IMR-90 (cell line): ENCODE results near the gene TGFA. TPM values are rescaled to one million over a fixed set of nuclear protein-coding genes. Genes with fewer than 3 reads are reported as not detected.

Experiments
- ATAC-seq: fragments of 200-7000 bp; cut with Tn5 transposase; 2 replicates; pipeline ENCODE4 v1.9.1; 2020; ENCODE audit warnings: low read depth, mild to moderate bottlenecking, moderate library complexity
- BruUV-seq: library from RNA; stranded (reverse); fragments of 400-500 nt; replicated peaks from 2 replicates; lab custom pipeline; 2021; lab: Mats Ljungman, UMichigan
- CTCF ChIA-PET: fragments of 300-600 bp; formaldehyde crosslinking; extraction: SDS; loops from one replicate; lab custom pipeline; 2021; ENCODE audit warnings: antibody characterized with exemption; lab: Yijun Ruan, JAX
- POLR2A ChIA-PET: fragments of 300-600 bp; sonication (Branson Sonifier 250); formaldehyde crosslinking; loops from one replicate; lab custom pipeline; 2022; ENCODE audit warnings: antibody characterized with exemption; ENCODE audit not compliant: unreplicated experiment; lab: Charles Lee
- DNase-seq: peaks from one replicate; pipeline ENCODE4 v3.0.0; 2013
- H2AFZ ChIP-seq: replicated peaks from 2 replicates; pipeline ENCODE3; 2013; ENCODE audit warnings: low read length, mild to moderate bottlenecking; ENCODE audit not compliant: poor library complexity
- H2AK5ac ChIP-seq: 2 replicates; pipeline ENCODE4 v1.6.1; 2013; ENCODE audit warnings: low read depth, low read length, inconsistent platforms
- H2AK9ac ChIP-seq: replicated peaks from 2 replicates; pipeline ENCODE3; 2013; ENCODE audit warnings: mild to moderate bottlenecking, low read depth, low read length, moderate library complexity; ENCODE audit not compliant: poor library complexity
- H2BK120ac ChIP-seq: 2 replicates; pipeline ENCODE4 v1.6.1; 2013; ENCODE audit warnings: low read depth, low read length, inconsistent platforms
- H2BK15ac ChIP-seq: 3 replicates; pipeline ENCODE4 v1.6.1; 2013; ENCODE audit warnings: low read depth, low read length, inconsistent platforms
- H2BK20ac ChIP-seq: 2 replicates; pipeline ENCODE4 v1.6.1; 2013; ENCODE audit warnings: low read depth, mild to moderate bottlenecking, inconsistent platforms, low read length, moderate library complexity
- H2BK5ac ChIP-seq: 2 replicates; pipeline ENCODE4 v1.6.1; 2013; ENCODE audit warnings: mild to moderate bottlenecking, low read depth, low read length, inconsistent platforms; ENCODE audit not compliant: poor library complexity, severe bottlenecking
- H3K14ac ChIP-seq: replicated peaks from 2 replicates; pipeline ENCODE4 v1.6.1; 2013; ENCODE audit warnings: low read depth, low read length, inconsistent platforms
- H3K18ac ChIP-seq: 2 replicates; pipeline ENCODE4 v1.6.1; 2013; ENCODE audit warnings: low read depth, low read length, control low read depth
- H3K23ac ChIP-seq: 2 replicates; pipeline ENCODE4 v1.6.1; 2013; ENCODE audit warnings: low read depth, low read length, inconsistent platforms
- H3K27ac ChIP-seq: 2 replicates; pipeline ENCODE4 v1.5.1; 2013; ENCODE audit warnings: mild to moderate bottlenecking, control low read depth, low read length; ENCODE audit not compliant: insufficient read depth
- H3K27me3 ChIP-seq: 2 replicates; pipeline ENCODE4 v1.6.1; 2013; ENCODE audit warnings: low read length; ENCODE audit not compliant: control insufficient read depth, insufficient read depth
- H3K36me3 ChIP-seq: 2 replicates; pipeline ENCODE4 v1.6.1; 2013; ENCODE audit warnings: low read length, mixed read lengths; ENCODE audit not compliant: control insufficient read depth, insufficient read depth
- H3K4ac ChIP-seq: 2 replicates; pipeline ENCODE4 v1.6.1; 2013; ENCODE audit warnings: low read depth, low read length, inconsistent platforms
- H3K4me1 ChIP-seq: 2 replicates; pipeline ENCODE4 v1.6.1; 2013; ENCODE audit warnings: low read length, mixed read lengths; ENCODE audit not compliant: control insufficient read depth, insufficient read depth
- H3K4me2 ChIP-seq: 2 replicates; pipeline ENCODE4 v1.6.1; 2013; ENCODE audit warnings: low read depth, mild to moderate bottlenecking, control low read depth, low read length, moderate library complexity
- H3K4me3 ChIP-seq: 2 replicates; pipeline ENCODE4 v1.5.1; 2013; ENCODE audit warnings: low read depth, mild to moderate bottlenecking, control low read depth, low read length, moderate library complexity; ENCODE audit not compliant: insufficient read depth
- H3K56ac ChIP-seq: 2 replicates; pipeline ENCODE4 v1.6.1; 2013; ENCODE audit warnings: low read length, inconsistent platforms; ENCODE audit not compliant: insufficient read depth; ENCODE audit errors: extremely low read depth
- H3K79me1 ChIP-seq, 2 experiments: 2 replicates each; pipeline ENCODE4 v1.6.1; 2013; ENCODE audit warnings: low read length in 2 of 2, inconsistent platforms in 1 of 2, low read depth in 1 of 2
- H3K9ac ChIP-seq: 2 replicates; pipeline ENCODE4 v1.6.1; 2013; ENCODE audit warnings: low read depth, low read length, control low read depth
- H3K9me1 ChIP-seq: 2 replicates; pipeline ENCODE4 v1.6.1; 2013; ENCODE audit warnings: low read length, inconsistent platforms; ENCODE audit not compliant: insufficient read depth
- H3K9me3 ChIP-seq: 2 replicates; pipeline ENCODE4 v1.6.1; 2013; ENCODE audit warnings: low read length; ENCODE audit not compliant: control insufficient read depth, insufficient read depth
- H4K20me1 ChIP-seq: 2 replicates; pipeline ENCODE4 v1.6.1; 2013; ENCODE audit warnings: low read length, inconsistent platforms; ENCODE audit not compliant: insufficient read depth
- H4K5ac ChIP-seq: 2 replicates; pipeline ENCODE4 v1.6.1; 2013; ENCODE audit warnings: mild to moderate bottlenecking, low read depth, low read length, control low read depth
- H4K8ac ChIP-seq, 2 experiments: 2 replicates each; pipeline ENCODE4 v1.6.1; 2013; ENCODE audit warnings: low read depth in 2 of 2, low read length in 2 of 2, control low read depth in 1 of 2, inconsistent platforms in 1 of 2
- H4K91ac ChIP-seq: 2 replicates; pipeline ENCODE4 v1.6.1; 2013; ENCODE audit warnings: low read depth, low read length, inconsistent platforms; ENCODE audit not compliant: insufficient read depth
- BHLHE40 ChIP-seq: fragments of 150-350 bp; IDR thresholded peaks from 2 replicates; pipeline ENCODE4 v1.6.1; 2016; ENCODE audit warnings: mild to moderate bottlenecking, low read depth, low read length
- CEBPB ChIP-seq: IDR thresholded peaks from 2 replicates; pipeline ENCODE4 v1.6.1; 2012; ENCODE audit warnings: low read depth, low read length, improper control_type of control experiment
- CHD1 ChIP-seq: IDR thresholded peaks from 2 replicates; pipeline ENCODE4 v1.6.1; 2012; ENCODE audit warnings: low read depth, low read length, improper control_type of control experiment
- CTCF ChIP-seq: conservative IDR thresholded peaks from 2 replicates; pipeline ENCODE4 v1.5.1; 2012; ENCODE audit warnings: mild to moderate bottlenecking, low read depth, low read length, improper control_type of control experiment
- FOS ChIP-seq: fragments of 150-350 bp; IDR thresholded peaks from 2 replicates; pipeline ENCODE4 v1.6.1; 2016; ENCODE audit warnings: low read depth, low read length
- MAFK ChIP-seq: IDR thresholded peaks from 2 replicates; pipeline ENCODE4 v1.6.1; 2012; ENCODE audit warnings: low read depth, low read length, improper control_type of control experiment
- MAZ ChIP-seq: IDR thresholded peaks from 2 replicates; pipeline ENCODE4 v1.6.1; 2012; ENCODE audit warnings: low read depth, mild to moderate bottlenecking, low read length, improper control_type of control experiment, moderate library complexity, borderline replicate concordance
- MXI1 ChIP-seq: IDR thresholded peaks from 2 replicates; pipeline ENCODE4 v1.6.1; 2012; ENCODE audit warnings: low read depth, mild to moderate bottlenecking, low read length, moderate library complexity, borderline replicate concordance
- NFE2L2 ChIP-seq: fragments of 150-350 bp; IDR thresholded peaks from 2 replicates; pipeline ENCODE4 v1.6.1; 2016; ENCODE audit warnings: low read depth, mild to moderate bottlenecking, low read length
- POLR2A ChIP-seq: IDR thresholded peaks from 2 replicates; pipeline ENCODE4 v1.6.1; 2012; ENCODE audit warnings: mild to moderate bottlenecking, low read depth, low read length
- RAD21 ChIP-seq: IDR thresholded peaks from 2 replicates; pipeline ENCODE4 v1.6.1; 2012; ENCODE audit warnings: low read length, improper control_type of control experiment
- RFX5 ChIP-seq: IDR thresholded peaks from 2 replicates; pipeline ENCODE4 v1.8.0; 2012; ENCODE audit warnings: low read depth, mild to moderate bottlenecking, low read length, moderate library complexity
- SMC3 ChIP-seq: fragments of 150-350 bp; IDR thresholded peaks from 2 replicates; pipeline ENCODE4 v1.6.1; 2016; ENCODE audit warnings: low read depth, mild to moderate bottlenecking, antibody characterized with exemption, low read length, moderate library complexity
- USF2 ChIP-seq: fragments of 150-350 bp; IDR thresholded peaks from 2 replicates; pipeline ENCODE4 v1.6.1; 2017; ENCODE audit warnings: mild to moderate bottlenecking, antibody characterized with exemption, low read length, low read depth
- WGBS, 2 experiments: methylation state at CpG; one replicate each; pipeline versions ENCODE4 v1.1.5 to v1.1.7; 2013; ENCODE audit warnings: missing lambda C conversion rate in 2 of 2; ENCODE audit not compliant: insufficient read length in 1 of 2; ENCODE audit errors: extremely low coverage in 2 of 2; 5-methylcytosine and 5-hydroxymethylcytosine counted together
- dilution Hi-C: fragments of 300-500 bp; cut with HindIII; formaldehyde crosslinking; loops from one replicate; pipeline ENCODE4 v1.14.3; 2018; ENCODE audit warnings: low sequenced_read_pairs; ENCODE audit not compliant: unreplicated experiment
- in situ Hi-C: fragments of 300-500 bp; cut with MboI; formaldehyde crosslinking; loops from 3 replicates; pipeline ENCODE4 v1.14.3; 2019; ENCODE audit warnings: low sequenced_read_pairs, inconsistent platforms, mixed read lengths
- intact Hi-C: fragments of 100-400 bp; cut with micrococcal nuclease; formaldehyde crosslinking; loops from 2 replicates; pipeline ENCODE4 v1.10.0; 2022
- polyA plus RNA-seq, 3 experiments: library from polyadenylated mRNA; depleted of rRNA; stranded (reverse); fragments of >200 nt; gene quantifications; 2 replicates each; pipeline ENCODE4 v1.2.3, GENCODE V29; 2012; ENCODE audit warnings: low replicate concordance in 1 of 3
- total RNA-seq: library from RNA; depleted of rRNA; stranded (reverse); fragments of >200 nt; gene quantifications from 2 replicates; pipeline ENCODE4 v1.2.3, GENCODE V29; 2012

Gene TGFA
- total and polyA plus RNA-seq, 2 of the 4 experiments (the other 2 are of a cell fraction), result not detected

GRCh38 chr2:70527447-70528080 lies 26.1 kb downstream of the TGFA start:
- Histone ChIP-seq H2BK15ac (no peak overlapping the region), H4K5ac (no peak overlapping the region), H3K9me3 (no peaks in the 10 kb centered on the region), H2BK20ac (no peak overlapping the region), H2AK5ac (no peak overlapping the region), H2BK5ac (no peak overlapping the region), H3K4ac (no peak overlapping the region), H2AFZ (no peak overlapping the region), H3K79me1 (no peaks in the 10 kb centered on the region), H4K8ac (no peak overlapping the region), H3K9ac (no peak overlapping the region), H3K14ac (no peak overlapping the region), H3K4me1 (no peaks in the 10 kb centered on the region), H3K9me1 (no peaks in the 10 kb centered on the region), H4K20me1 (no peaks in the 10 kb centered on the region), H3K27me3 (peaks cover 2% of the 10 kb centered on the region; the same call in 1 of the 2 replicates), H3K27ac (no peak overlapping the region), H3K36me3 (no peaks in the 10 kb centered on the region), H3K4me3 (no peak overlapping the region), H3K56ac (no peak overlapping the region), H3K4me2 (no peak overlapping the region), H3K23ac (no peak overlapping the region), H4K91ac (no peak overlapping the region), H2AK9ac (no peak overlapping the region), H2BK120ac (no peak overlapping the region), H3K18ac (no peak overlapping the region)
- no peak for DNase-seq
- no peak for ATAC-seq
- TF ChIP-seq MXI1, result no peak
- TF ChIP-seq CHD1, result no peak
- no peak for TF ChIP-seq NFE2L2
- no peak for TF ChIP-seq RFX5
- no peak for TF ChIP-seq MAZ
- TF ChIP-seq USF2, result no peak
- TF ChIP-seq FOS, result no peak
- TF ChIP-seq CTCF, result no peak
- TF ChIP-seq MAFK, result no peak
- TF ChIP-seq CEBPB, result no peak
- no peak for TF ChIP-seq SMC3
- no peak for TF ChIP-seq BHLHE40
- no peak for TF ChIP-seq RAD21
- TF ChIP-seq POLR2A, result no peak
- dilution Hi-C loops, result no loop called here
- ChIA-PET CTCF (no interaction called here), POLR2A (no interaction called here)
- BruUV-seq, result no TSS peak
- WGBS, 2 experiments, result 20% methylated on average over 1 of the region's 4 CpGs; no CpG with 5 or more reads in 1 of the 2 experiments
- in situ Hi-C loops, result no loop called here
- intact Hi-C loops, result no loop called here
